Raji (cell line): Measurements from ENCODE around the gene ZNF385C.

Experiments
- POLR2A ChIP-seq: IDR thresholded peaks from 2 replicates; pipeline ENCODE4 v1.6.1; 2011; ENCODE audit warnings: low read depth, low read length, control low read depth; ENCODE audit not compliant: insufficient read depth

The ZNF385C gene

DNA sequence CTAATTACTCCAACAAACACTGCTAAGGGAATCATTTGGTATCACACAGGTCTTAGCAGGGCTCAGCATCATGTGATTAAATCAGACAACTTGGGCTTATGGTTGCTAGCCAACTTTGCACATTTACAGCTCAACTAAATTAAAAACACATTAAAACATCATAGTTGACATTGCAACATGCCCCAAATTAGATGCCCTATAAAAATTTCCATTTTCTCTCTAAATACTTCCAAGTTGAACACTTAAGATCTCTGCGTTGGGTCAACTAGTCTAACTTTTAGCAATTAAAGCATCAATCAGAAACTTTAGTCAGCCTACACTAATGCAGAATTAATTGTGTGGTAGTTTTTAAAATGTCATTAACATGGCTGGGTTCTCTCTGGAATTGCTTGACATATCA is 93.1 kb downstream of the ZNF385C start:
- TF ChIP-seq POLR2A = no peak

DNA sequence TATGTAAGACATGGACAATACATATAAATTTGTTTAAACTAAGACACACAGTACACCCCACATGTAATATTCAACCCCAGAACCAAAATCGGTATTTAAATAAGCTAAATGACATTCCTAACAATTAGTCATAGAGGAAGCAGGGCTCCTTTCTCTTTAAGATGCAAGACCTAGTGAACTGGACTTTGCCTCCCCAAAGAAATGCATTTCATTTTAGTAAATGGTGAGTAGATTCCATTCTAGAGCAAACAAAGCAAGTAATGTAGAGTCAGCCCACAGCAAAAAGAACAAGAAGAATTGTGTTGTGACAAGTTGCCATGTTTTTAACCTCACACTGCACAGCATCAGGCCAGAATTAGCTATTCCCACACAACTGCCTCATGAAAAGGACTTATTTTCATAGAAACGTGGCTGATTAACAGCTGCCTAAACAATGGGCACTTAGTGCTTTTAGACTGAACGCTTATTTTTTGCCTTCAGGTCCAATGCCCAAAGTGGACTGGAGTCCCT is 95.4 kb downstream of the ZNF385C start:
- TF ChIP-seq POLR2A = no peak

DNA sequence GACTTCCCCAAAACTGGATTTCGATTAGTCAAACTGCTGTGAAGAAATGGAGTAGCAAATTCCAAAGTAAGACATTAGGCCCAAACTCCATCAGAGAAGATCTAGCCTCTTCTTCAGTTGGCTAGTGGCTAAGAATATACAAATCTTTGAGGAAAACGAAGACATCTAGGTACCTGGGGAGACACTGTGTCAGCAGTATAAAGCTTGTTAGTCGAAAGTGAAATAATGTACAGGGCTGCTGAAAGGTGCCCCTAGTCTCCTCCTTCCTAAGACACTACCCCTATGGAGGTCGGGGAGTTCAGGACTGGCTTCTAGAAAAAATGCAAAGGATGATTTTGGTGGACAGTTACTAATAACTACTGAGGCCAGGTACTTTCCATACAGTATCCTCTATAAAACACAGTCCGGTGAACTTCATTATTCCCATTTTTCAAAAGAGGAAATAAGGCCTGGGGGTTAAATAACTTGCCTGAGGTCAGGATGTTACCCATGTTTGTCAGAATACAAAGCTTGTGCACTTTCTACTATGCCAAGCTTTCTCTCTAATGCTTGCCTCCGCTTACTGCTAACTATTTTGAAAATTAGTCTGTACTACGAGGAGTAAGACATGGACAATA is 96.0 kb downstream of the ZNF385C start:
- no peak for TF ChIP-seq POLR2A

DNA sequence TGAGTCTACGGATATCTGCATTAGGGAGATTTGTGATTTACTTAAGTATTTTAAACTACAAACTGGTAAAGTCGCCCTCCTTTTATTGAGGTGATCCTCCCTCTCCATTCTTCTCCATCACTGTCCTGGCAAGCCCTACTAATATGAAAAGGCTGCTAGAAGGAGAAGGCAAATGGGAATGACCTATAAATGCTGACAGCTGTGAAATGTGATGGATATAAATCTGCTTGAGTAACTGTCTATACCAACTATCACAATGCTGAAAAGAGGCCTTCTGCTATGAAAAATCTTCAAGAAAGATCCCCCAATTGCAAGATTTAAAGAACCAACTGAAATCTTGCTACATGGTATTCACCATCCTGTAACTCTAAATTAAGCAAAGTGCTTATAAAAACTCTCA is 96.5 kb downstream of the ZNF385C start:
- no peak for TF ChIP-seq POLR2A

DNA sequence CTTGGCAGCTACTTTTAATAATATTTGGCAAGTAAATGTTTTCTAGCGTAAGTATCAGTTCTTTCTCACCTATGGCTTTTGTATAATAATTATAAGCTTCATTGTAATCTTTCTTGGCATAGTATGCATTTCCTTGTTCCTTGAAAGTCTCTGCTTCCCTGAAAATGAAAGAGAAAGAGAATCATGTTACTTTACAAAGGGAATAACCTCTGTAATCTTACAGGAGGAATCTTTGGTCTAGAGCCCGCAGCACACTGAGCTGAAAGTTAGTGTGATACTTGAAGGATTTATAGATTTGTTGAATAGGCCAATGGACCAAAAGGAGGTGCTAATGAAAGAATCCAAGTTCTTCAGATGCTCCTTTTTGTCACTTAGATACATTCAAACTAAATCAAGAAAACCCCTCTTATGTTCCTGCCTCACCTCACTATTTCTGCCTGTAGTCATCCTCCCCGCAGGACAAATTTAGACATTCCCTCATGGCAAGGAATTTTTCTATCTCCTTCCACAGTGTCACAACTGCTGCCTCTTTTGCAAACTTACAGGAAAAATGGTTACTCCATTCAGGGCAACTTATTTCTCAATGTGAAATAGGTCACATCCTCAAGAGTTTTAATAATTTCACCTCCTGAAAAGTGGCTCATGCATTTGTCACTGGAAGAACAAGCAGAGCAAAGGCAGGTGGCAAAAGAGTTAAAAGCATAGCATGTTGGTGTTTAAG is 97.7 kb downstream of the ZNF385C start:
- TF ChIP-seq POLR2A = no peak

DNA sequence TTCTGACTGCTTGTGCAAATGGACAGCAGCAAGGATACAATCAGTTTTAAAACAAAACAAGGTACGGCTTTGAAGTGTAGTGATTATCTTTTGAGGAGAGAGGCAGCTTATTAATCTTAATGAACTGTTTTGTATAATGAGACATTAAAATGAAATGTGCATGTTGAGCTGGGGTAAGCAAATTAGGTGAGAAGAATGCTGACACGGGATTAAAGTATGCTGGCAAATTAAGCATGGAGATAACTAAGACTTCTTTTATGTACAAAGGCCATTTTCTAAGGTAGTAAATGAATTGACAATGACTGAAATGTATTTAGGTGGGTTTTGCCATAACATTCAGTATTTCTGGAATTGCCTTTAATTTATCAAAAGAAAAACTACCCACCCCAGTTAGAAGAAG is 99.8 kb downstream of the ZNF385C start:
- TF ChIP-seq POLR2A = no peak

DNA sequence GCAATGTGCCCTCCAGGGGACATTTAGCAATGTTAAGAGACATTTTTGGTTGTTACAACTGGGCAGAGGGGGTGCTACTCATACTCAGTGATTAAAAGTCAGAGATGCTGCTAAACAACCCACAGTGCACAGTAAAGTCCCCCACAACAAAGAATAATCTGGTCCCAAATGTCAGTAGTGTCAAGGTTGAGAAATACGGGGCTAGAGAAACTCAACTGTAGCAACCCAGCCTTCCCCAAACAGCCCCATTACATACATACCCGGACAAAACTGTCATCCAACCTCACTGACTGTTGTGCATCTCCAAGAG is 101.5 kb downstream of the ZNF385C start:
- TF ChIP-seq POLR2A = no peak

DNA sequence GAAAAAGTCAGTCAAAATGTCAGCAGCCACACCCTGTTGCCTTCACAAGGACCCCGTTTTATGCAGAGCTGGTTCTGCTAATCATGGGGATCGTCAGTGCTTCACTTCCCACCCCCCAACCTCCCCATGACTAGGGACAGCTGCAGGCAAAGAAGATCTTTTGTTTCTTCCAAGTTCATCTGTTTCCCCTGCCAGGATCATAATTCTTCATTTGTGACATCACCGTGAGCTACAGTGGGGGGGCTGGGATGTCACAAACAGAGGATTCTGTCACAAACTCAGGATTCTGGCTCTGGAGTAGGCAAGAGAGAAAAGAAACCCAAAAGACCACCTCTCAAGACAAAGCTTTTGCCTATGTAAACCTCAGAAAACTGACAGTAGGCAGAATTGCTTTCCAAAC is 105.7 kb downstream of the ZNF385C start:
- TF ChIP-seq POLR2A = no peak

DNA sequence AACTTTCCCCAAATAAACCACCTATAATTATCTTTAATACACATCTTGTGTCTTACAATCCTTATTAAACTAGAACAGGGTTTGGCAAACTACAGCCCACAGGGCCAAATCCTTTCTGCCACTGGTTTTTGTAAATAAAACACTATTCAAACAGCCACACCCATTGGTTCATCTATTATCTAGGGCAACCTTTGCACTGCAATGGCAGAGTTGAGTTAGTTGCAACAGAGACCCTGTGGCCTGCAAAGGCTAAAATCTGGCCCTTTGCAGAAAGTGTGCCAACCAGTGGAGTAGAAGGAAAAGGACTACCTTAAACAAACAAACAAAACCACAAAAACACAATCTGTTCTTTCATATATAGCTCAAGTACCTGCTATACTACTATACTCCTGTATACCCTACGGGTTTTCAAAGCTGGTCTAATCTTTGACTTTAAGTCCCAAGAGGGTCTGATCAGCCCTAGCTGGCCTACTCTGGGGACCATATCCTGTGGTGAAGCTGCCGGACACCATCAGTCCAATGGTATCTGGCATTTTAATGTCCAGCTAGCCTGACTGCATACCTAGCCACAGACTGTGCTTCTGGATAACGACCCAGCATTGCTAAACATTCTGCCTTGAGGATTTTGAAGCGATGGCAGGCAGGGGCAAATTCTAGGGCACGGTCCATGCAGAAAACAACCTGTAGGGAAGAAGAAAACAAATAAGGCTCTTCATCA is 108.4 kb downstream of the ZNF385C start:
- TF ChIP-seq POLR2A = no peak

DNA sequence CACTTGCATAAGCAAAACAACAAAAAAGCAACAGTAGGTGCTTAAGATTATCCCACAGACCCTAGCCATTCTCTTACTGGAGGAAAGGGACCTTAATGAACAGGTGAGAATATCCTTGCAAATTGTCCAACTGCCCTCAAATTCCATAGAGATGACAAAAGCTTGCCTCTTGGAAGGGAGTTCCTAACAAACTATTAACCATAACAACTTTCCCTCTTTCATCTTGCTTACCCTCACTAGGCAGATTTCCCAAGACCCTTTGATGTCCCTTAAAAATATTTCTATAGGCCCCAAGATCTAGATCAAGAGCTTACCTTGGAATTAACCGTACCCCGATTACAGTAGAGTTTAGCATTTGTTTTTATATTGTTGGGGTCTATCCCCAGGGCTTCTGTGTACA is 109.9 kb downstream of the ZNF385C start:
- TF ChIP-seq POLR2A = no peak

DNA sequence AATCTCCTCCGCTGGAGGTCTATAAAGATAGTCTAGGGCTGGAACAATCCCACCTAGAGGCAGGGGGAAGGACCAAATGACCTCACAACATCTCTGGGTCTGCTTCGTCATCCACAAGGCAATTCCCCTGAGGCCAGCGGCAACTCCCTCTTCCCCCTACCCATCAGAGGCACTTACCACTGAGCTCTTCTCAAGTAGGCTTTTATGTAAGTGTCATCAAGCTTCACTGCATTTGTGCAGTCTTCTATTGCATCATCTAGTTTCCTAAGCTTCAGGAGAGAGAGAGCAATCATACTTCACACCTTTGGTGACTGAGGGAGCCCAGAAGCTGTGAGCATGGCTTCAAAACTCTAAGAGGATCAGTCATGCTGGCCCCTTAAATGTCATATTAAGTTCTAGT is 110.6 kb downstream of the ZNF385C start:
- no peak for TF ChIP-seq POLR2A

DNA sequence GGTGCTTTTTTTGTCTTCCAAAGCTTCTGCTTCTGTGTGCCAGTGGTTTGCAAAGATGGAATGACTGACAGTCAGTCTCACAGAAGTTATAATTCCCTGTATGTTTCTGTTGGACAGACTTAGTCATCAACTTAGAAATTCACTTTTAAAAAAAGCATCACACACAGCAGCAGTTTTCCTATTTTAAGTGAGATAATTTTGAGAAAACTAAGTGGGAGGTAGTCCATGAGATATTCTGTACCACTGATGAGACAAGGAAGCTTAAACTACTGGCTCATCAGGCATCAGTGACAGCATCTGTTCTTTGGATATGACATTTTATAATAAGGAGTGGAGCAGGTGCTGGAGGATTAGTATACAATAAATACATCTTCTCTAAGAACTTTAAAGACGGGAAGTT is 111.6 kb downstream of the ZNF385C start:
- TF ChIP-seq POLR2A = no peak

DNA sequence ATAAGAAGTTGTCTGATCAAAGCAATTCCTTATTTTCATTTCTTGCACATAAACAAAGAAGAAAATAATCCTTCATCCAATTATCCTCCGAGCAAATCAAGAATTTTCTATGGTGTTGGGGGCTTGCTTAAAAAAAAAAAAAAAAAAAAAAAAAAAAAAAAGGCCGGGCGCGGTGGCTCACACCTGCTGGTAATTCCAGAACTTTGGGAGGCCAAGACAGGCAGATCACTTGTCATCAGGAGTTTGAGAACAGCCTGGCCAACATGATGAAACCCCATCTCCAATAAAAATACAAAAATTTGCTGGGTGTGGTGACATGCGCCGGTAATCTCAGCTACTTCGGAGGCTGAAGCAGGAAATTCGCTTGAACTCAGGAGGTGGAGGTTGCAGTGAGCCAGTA is 112.4 kb downstream of the ZNF385C start:
- TF ChIP-seq POLR2A = no peak

DNA sequence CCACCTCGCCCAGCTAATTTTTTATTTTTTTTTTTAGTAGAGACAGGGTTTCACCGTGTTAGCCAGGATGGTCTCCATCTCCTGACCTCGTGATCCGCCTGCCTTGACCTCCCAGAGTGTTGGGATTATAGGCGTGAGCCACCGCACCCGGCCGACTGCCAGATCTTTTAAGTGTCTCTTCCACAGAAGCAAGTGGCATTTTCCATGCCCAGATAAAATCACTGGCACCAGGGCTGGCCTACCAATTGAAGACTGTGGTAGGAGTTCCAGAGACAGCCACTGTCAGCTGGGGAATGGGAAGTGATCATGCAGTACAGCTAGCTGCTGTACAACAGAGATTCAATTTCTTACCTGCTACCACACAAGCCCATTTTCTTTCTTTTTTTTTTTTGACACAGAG is 113.8 kb downstream of the ZNF385C start:
- TF ChIP-seq POLR2A = no peak

DNA sequence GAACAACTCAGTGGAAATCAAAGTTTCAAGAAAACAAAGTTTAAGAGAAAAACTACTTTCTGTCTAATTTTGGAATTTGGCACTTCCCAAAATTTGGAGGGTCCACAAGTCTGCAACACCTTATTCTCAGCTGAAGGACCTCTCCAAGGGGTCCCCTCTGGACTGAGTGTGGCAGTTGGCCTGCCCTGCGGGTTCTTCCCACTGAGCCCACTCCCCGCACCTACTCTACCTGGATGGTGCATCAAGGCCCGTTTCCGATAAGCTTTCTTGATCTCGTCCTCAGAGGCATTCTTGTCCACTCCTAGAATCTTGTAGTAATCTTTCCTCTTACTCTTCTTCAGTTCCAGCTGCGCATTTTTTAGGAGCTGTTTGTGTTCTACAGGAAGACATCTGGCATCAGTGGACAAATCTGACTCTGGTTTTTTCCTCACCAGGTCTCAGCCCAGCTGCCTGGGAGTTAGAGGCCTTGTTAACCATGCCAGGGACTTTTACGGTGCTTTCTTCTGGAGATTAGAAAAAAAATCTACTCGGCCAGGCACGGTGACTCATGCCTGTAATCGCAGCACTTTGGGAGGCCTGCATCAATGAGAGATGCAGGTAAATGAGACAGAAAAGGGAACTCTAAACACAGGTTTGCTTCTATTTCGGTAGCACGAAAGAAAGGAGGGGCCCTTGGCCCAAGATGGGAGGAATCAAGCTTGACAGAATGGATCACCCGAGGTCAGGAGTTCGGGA is 116.1 kb downstream of the ZNF385C start:
- no peak for TF ChIP-seq POLR2A

DNA sequence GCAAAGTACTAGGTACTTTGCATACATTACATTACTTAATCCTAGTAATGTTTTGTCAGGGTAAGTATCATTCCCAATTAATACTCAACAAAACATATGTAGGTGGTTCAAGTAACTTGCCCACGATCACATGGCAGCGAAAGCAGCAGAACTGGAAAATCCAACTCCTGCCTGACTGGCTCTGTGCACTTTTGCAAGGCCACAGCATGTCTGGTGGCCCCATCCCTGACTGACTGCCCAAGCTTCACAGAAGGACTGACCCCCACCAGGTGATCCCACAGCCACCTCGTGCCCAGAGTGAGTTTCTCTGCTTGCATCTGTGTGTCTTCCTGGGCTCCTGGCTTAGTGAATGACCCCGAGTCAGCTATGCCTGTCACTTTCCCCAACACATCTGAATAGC is 120.3 kb downstream of the ZNF385C start:
- TF ChIP-seq POLR2A = no peak
